ENCODE measurements around the gene ESRRA. TPM values are rescaled to one million over a fixed set of nuclear protein-coding genes. Genes with fewer than 3 reads are reported as not detected.

Gene ESRRA
- total and polyA plus RNA-seq, 9 of the 15 experiments (the other 6 are each of a cell fraction or from before 2014, with no cell fraction given), result 0.27 to 89.7 (median 23.7) TPM

DNA sequence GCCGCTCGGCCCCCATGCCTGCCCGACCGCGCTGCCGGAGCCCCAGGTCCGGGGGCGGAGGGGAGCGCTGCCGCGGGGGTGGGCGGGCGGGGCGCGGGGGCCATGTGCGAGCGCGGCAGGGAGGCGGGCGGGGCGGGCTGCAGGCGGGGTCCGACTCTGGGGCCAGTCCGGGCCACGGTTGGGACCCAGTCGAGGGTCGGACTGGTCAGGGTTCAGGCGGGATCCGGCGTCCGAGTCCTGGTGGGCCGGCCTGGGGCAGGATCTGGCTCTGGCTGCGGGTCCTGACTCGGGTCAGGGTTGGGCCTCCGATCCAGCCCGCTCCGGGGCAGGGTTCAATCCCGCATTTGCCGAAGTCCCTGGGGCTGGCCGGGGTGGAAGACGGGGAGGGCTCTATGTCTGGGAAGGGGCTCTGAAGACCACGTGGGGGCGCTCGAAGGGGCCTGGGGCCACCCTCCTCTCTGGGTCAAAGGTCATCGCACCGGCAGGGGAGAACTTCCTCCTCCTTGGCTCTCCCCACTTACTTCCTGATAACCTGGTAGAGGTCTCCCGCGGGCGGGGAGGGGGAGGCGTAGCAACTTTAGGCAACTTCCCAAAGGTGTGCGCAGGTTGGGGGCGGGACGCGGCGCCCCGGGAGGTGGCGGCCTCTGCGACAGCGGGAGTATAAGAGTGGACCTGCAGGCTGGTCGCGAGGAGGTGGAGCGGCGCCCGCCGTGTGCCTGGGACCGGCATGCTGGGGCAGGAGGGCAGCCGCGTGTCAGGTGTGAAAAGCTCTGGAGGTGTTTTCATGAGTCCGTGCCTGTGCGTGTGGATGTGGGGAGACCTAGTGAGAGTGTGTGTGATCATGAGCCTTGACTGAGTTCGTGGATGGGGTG, 603 bp downstream of the ESRRA start (continued):
- TF ChIP-seq, protein P1, sequence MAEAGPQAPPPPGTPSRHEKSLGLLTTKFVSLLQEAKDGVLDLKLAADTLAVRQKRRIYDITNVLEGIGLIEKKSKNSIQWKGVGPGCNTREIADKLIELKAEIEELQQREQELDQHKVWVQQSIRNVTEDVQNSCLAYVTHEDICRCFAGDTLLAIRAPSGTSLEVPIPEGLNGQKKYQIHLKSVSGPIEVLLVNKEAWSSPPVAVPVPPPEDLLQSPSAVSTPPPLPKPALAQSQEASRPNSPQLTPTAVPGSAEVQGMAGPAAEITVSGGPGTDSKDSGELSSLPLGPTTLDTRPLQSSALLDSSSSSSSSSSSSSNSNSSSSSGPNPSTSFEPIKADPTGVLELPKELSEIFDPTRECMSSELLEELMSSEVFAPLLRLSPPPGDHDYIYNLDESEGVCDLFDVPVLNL (CRISPR knock-in tag; IDR thresholded peaks at IDR 0.05; ENCODE audit: low read depth), result 0 out of 2 replicates have a peak, but pooled peaks have one; percentile 7
- TF ChIP-seq TCF7 (IDR thresholded peaks at IDR 0.05; ENCODE audit: borderline replicate concordance) (no peak), CHD1 (IDR thresholded peaks at IDR 0.05; ENCODE audit: low read length) (peak; percentile 84), PML (IDR thresholded peaks at IDR 0.05; ENCODE audit: low read length) (no peak), SMC3 (conservative IDR thresholded peaks at IDR 0.05; ENCODE audit: insufficient read depth, low read depth, low read length) (peak; percentile 37; the same call in 1 of the 2 replicates), ZBTB7A (IDR thresholded peaks at IDR 0.05; ENCODE audit: borderline replicate concordance, control insufficient read depth, low read depth, low read length) (peak; percentile 97), MYC (IDR thresholded peaks at IDR 0.05; ENCODE audit: low read depth, low read length) (peak; percentile 89), MYC (CRISPR knock-in tag; IDR thresholded peaks at IDR 0.05; ENCODE audit: borderline replicate concordance, low read depth) (peak; percentile 42; the same call in 1 of the 2 replicates)
- TF ChIP-seq, protein P2, sequence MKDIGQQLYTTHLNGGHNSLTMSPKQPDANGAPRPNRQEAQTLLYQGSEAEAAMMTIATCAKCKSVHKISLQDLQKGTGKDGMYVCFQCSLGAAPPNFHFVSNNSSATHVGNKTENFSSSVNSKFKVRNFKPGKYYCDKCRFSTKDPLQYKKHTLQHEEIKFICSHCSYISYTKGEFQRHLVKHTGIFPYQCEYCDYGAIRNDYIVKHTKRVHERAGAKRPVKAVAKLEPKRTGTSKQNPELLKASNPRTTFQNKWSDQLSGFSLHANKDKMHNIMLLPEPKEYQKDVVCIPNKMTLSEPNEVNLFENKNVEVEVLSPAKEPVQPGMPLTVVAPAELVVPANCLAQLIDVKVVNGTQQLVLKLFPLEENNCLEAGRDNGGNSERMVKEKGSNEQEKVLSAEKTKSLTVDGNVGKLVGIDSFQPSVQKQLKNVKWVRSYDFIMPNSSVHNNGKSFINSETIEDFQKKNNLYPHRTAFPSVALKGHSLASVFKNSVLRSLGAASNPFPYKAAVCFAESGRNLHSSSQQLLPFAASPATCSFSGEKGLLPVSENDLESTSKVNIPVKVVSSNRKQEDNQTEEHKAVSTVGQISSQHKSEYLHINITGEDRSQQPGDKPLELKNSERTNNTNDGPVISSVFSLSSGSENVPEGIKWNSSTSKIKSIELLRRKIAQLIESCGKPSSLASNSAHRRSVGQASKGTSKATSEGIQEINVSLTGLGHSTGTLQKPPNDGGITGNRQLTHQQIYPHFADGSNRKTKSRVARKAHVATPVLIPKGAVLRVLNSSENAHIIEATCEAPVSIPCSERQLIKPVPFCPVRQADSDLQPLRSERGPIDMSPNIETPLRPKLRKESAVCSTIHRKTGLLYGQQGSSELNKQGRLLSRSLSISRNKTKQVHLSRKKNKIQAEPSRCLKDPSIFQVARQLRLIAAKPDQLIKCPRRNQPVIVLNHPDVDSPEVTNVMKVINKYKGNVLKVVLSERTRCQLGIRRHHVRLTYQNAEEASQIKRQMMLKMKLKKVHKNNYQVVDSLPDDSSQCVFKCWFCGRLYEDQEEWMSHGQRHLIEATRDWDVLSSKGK (CRISPR knock-in tag; IDR thresholded peaks at IDR 0.05), result no peak
- TF ChIP-seq, protein P3, sequence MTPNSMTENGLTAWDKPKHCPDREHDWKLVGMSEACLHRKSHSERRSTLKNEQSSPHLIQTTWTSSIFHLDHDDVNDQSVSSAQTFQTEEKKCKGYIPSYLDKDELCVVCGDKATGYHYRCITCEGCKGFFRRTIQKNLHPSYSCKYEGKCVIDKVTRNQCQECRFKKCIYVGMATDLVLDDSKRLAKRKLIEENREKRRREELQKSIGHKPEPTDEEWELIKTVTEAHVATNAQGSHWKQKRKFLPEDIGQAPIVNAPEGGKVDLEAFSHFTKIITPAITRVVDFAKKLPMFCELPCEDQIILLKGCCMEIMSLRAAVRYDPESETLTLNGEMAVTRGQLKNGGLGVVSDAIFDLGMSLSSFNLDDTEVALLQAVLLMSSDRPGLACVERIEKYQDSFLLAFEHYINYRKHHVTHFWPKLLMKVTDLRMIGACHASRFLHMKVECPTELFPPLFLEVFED (CRISPR knock-in tag; conservative IDR thresholded peaks at IDR 0.05), result 0 out of 2 replicates have a peak, but pooled peaks have one; percentile 51
- TF ChIP-seq, protein P4, sequence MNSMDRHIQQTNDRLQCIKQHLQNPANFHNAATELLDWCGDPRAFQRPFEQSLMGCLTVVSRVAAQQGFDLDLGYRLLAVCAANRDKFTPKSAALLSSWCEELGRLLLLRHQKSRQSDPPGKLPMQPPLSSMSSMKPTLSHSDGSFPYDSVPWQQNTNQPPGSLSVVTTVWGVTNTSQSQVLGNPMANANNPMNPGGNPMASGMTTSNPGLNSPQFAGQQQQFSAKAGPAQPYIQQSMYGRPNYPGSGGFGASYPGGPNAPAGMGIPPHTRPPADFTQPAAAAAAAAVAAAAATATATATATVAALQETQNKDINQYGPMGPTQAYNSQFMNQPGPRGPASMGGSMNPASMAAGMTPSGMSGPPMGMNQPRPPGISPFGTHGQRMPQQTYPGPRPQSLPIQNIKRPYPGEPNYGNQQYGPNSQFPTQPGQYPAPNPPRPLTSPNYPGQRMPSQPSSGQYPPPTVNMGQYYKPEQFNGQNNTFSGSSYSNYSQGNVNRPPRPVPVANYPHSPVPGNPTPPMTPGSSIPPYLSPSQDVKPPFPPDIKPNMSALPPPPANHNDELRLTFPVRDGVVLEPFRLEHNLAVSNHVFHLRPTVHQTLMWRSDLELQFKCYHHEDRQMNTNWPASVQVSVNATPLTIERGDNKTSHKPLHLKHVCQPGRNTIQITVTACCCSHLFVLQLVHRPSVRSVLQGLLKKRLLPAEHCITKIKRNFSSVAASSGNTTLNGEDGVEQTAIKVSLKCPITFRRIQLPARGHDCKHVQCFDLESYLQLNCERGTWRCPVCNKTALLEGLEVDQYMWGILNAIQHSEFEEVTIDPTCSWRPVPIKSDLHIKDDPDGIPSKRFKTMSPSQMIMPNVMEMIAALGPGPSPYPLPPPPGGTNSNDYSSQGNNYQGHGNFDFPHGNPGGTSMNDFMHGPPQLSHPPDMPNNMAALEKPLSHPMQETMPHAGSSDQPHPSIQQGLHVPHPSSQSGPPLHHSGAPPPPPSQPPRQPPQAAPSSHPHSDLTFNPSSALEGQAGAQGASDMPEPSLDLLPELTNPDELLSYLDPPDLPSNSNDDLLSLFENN (IDR thresholded peaks at IDR 0.05; ENCODE audit: low read depth in 2 of 2, low read length in 2 of 2), result no peak
- TF ChIP-seq, protein P5, sequence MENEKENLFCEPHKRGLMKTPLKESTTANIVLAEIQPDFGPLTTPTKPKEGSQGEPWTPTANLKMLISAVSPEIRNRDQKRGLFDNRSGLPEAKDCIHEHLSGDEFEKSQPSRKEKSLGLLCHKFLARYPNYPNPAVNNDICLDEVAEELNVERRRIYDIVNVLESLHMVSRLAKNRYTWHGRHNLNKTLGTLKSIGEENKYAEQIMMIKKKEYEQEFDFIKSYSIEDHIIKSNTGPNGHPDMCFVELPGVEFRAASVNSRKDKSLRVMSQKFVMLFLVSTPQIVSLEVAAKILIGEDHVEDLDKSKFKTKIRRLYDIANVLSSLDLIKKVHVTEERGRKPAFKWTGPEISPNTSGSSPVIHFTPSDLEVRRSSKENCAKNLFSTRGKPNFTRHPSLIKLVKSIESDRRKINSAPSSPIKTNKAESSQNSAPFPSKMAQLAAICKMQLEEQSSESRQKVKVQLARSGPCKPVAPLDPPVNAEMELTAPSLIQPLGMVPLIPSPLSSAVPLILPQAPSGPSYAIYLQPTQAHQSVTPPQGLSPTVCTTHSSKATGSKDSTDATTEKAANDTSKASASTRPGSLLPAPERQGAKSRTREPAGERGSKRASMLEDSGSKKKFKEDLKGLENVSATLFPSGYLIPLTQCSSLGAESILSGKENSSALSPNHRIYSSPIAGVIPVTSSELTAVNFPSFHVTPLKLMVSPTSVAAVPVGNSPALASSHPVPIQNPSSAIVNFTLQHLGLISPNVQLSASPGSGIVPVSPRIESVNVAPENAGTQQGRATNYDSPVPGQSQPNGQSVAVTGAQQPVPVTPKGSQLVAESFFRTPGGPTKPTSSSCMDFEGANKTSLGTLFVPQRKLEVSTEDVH (IDR thresholded peaks at IDR 0.05; ENCODE audit: low read depth, partially characterized antibody), result peak; percentile 32
